ENCODE results near the gene ZFAND2A. TPM values are rescaled to one million over a fixed set of nuclear protein-coding genes. Genes with fewer than 3 reads are reported as not detected.

ZFAND2A gene
- total RNA-seq, 1 experiment from 2014 or later, result 19.1 TPM

DNA sequence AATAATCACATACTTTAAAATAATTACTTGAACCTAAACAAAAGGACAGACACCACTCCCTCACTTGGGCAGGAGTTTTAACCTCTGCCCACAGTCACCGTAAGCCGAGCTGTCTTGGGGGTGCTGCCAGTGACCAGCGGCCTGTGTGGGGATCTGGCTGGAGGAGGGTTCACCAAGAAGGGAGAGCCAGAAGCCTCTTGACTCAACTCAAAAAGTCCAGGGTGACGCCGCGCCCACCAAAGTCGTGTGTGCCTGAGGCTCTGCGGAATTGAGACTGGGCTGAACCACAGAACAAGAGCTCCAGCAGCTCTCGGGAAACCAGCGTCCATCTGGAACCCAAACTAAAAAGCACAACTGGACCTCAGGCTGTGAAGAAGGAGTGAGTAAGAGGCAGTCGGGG, 35.8 kb downstream of the ZFAND2A start:
- BruUV-seq (replicated peaks), result no TSS peak
- Histone ChIP-seq H4K20me1 (ENCODE audit: insufficient read depth) (no peaks in the 10 kb centered on the region), H3K4me2 (ENCODE audit: low read length) (no peak overlapping the region), H3K9me3 (ENCODE audit: control insufficient read depth in 1 of 2, insufficient read depth in 1 of 2, low read depth in 1 of 2, low read length in 2 of 2) (no peaks in the 10 kb centered on the region), H3K9me2 (ENCODE audit: insufficient read depth) (no peaks in the 10 kb centered on the region), H2AFZ (ENCODE audit: low read depth, low read length, poor library complexity, severe bottlenecking) (no peak overlapping the region), H3K27me3 (ENCODE audit: insufficient read depth, low read length) (no peaks in the 10 kb centered on the region), H3K36me3 (ENCODE audit: control insufficient read depth in 1 of 2, insufficient read depth in 2 of 2, low read length in 2 of 2) (peaks cover 0 to 6% of the 10 kb centered on the region in 2 experiments; a peak in 3 of 4 replicates), H3K4me1 (ENCODE audit: control insufficient read depth in 1 of 2, insufficient read depth in 2 of 2, low read length in 2 of 2) (no peaks in the 10 kb centered on the region), H3K79me2 (ENCODE audit: insufficient read depth, low read length) (peaks cover 47% of the 10 kb centered on the region), H3K4me3 (replicated peaks in 1 of 2; ENCODE audit: low read depth in 1 of 2, low read length in 2 of 2) (no peak overlapping the region), H3K27ac (ENCODE audit: low read depth, low read length) (no peak overlapping the region), H3K9ac (ENCODE audit: low read length) (no peak overlapping the region)
- ATAC-seq (no peak), DNase-seq (ENCODE audit: low read depth, low spot score) (no peak)
- ChIA-PET POLR2A (no interaction called here), RAD21 (ENCODE audit: low non-redundant PET in 1 of 2, low total read pairs in 2 of 2, uncharacterized antibody in 2 of 2, unreplicated experiment in 2 of 2) (no interaction called here), CTCF (interaction anchor here (1.4 kb wide), 1 partner anchor 131 kb away, joined by 5 read pairs; no protein-coding TSS in a partner anchor)
- TF ChIP-seq JUND (IDR thresholded peaks at IDR 0.05) (no peak), CEBPB (IDR thresholded peaks at IDR 0.05; ENCODE audit: low read depth) (no peak), SRF (IDR thresholded peaks at IDR 0.05; ENCODE audit: low read depth) (no peak), EZH2 (IDR thresholded peaks at IDR 0.05) (no peak)
- TF ChIP-seq, protein P1, sequence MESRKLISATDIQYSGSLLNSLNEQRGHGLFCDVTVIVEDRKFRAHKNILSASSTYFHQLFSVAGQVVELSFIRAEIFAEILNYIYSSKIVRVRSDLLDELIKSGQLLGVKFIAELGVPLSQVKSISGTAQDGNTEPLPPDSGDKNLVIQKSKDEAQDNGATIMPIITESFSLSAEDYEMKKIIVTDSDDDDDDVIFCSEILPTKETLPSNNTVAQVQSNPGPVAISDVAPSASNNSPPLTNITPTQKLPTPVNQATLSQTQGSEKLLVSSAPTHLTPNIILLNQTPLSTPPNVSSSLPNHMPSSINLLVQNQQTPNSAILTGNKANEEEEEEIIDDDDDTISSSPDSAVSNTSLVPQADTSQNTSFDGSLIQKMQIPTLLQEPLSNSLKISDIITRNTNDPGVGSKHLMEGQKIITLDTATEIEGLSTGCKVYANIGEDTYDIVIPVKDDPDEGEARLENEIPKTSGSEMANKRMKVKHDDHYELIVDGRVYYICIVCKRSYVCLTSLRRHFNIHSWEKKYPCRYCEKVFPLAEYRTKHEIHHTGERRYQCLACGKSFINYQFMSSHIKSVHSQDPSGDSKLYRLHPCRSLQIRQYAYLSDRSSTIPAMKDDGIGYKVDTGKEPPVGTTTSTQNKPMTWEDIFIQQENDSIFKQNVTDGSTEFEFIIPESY (IDR thresholded peaks at IDR 0.05; ENCODE audit: extremely low read depth, insufficient replicate concordance, low read length), result no peak
- intact Hi-C loops (cut with micrococcal nuclease), result no loop called here

DNA sequence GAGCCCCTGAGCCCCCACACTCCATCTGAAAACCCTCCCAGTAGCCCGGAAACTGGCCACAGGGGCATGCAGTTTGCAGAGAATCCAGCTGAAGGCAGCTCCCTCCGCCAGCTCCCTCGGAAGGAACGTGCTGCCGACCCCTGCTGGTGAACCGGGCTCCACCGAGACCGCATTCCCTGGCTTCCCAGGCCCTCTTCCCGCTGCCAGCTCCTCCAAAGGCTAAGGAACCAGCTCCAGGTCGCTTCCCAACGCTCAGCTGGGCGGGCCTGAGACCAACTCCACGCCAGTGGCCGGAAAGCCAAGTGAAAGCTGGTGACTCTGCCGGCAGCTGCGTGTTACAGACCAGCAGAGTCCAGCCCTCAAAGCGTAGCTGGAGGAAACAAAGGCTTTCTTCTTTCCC, 36.3 kb downstream of the ZFAND2A start:
- intact Hi-C loops (cut with micrococcal nuclease), result no loop called here
- H3K27me3 ChIP-seq (ENCODE audit: insufficient read depth, low read length), result no peaks in the 10 kb centered on the region
- TF ChIP-seq, protein P2, sequence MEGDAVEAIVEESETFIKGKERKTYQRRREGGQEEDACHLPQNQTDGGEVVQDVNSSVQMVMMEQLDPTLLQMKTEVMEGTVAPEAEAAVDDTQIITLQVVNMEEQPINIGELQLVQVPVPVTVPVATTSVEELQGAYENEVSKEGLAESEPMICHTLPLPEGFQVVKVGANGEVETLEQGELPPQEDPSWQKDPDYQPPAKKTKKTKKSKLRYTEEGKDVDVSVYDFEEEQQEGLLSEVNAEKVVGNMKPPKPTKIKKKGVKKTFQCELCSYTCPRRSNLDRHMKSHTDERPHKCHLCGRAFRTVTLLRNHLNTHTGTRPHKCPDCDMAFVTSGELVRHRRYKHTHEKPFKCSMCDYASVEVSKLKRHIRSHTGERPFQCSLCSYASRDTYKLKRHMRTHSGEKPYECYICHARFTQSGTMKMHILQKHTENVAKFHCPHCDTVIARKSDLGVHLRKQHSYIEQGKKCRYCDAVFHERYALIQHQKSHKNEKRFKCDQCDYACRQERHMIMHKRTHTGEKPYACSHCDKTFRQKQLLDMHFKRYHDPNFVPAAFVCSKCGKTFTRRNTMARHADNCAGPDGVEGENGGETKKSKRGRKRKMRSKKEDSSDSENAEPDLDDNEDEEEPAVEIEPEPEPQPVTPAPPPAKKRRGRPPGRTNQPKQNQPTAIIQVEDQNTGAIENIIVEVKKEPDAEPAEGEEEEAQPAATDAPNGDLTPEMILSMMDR (IDR thresholded peaks at IDR 0.05 in 2 of 3, conservative IDR thresholded peaks at IDR 0.05 in 1 of 3; ENCODE audit: borderline replicate concordance in 1 of 3, insufficient read depth in 1 of 3, low read depth in 2 of 3, low read length in 2 of 3), result peak in 1 of 3 experiments; percentile 19; a peak in 1 of 6 replicates
- no peak for TF ChIP-seq POLR2AphosphoS5 (IDR thresholded peaks at IDR 0.05; ENCODE audit: low read depth, low read length)
- TF ChIP-seq EZH2 (IDR thresholded peaks at IDR 0.05), result no peak
- ChIA-PET POLR2A (no interaction called here), CTCF (interaction anchor here (1.4 kb wide), 1 partner anchor 130 kb away, joined by 5 read pairs; no protein-coding TSS in a partner anchor), RAD21 (ENCODE audit: low non-redundant PET in 1 of 2, low total read pairs in 2 of 2, uncharacterized antibody in 2 of 2, unreplicated experiment in 2 of 2) (no interaction called here)
- no peaks in the 10 kb centered on the region for H3K4me1 ChIP-seq (ENCODE audit: control insufficient read depth in 1 of 2, insufficient read depth in 2 of 2, low read length in 2 of 2)
- no TSS peak for BruUV-seq (replicated peaks)
- H3K36me3 ChIP-seq (ENCODE audit: control insufficient read depth in 1 of 2, insufficient read depth in 2 of 2, low read length in 2 of 2), result peaks cover 0 to 6% of the 10 kb centered on the region in 2 experiments; a peak in 3 of 4 replicates
- no peak overlapping the region for H3K4me2 ChIP-seq (ENCODE audit: low read length)
- peaks cover 52% of the 10 kb centered on the region for H3K79me2 ChIP-seq (ENCODE audit: insufficient read depth, low read length)
- no peaks in the 10 kb centered on the region for H4K20me1 ChIP-seq (ENCODE audit: insufficient read depth)
- H3K4me3 ChIP-seq (replicated peaks in 1 of 2; ENCODE audit: low read depth in 1 of 2, low read length in 2 of 2), result no peak overlapping the region
- ATAC-seq, result peak; percentile 61
- no peaks in the 10 kb centered on the region for H3K9me2 ChIP-seq (ENCODE audit: insufficient read depth)
- H3K27ac ChIP-seq (ENCODE audit: low read depth, low read length), result no peak overlapping the region
- H3K9ac ChIP-seq (ENCODE audit: low read length), result no peak overlapping the region
- H2AFZ ChIP-seq (ENCODE audit: low read depth, low read length, poor library complexity, severe bottlenecking), result no peak overlapping the region
- DNase-seq (ENCODE audit: low read depth, low spot score), result no peak
- H3K9me3 ChIP-seq (ENCODE audit: control insufficient read depth in 1 of 2, insufficient read depth in 1 of 2, low read depth in 1 of 2, low read length in 2 of 2), result no peaks in the 10 kb centered on the region

Data from HCT116 (cell line).